Astrocyte (in vitro differentiated cells and primary cell): ENCODE data around the gene LARGE1. TPM values are rescaled to one million over a fixed set of nuclear protein-coding genes. Genes with fewer than 3 reads are reported as not detected.

Experiments used
- DNase-seq: peaks from one replicate; pipeline ENCODE4 v3.0.0-alpha.2; 2010; ENCODE audit warnings: low read depth
- FAIRE-seq: peaks from 2 replicates; lab custom pipeline; 2011; peaks lifted over from hg19 to GRCh38; lab: Jason Lieb, UNC
- H2AFZ ChIP-seq: 2 replicates; pipeline ENCODE4 v1.6.0; 2012; ENCODE audit warnings: low read depth, low read length, inconsistent platforms
- H3K27ac ChIP-seq: 2 replicates; pipeline ENCODE4 v1.5.1; 2011; ENCODE audit warnings: low read depth, low read length, inconsistent platforms
- H3K27me3 ChIP-seq: 2 replicates; pipeline ENCODE4 v1.6.0; 2011; ENCODE audit warnings: low read length, inconsistent platforms; ENCODE audit not compliant: insufficient read depth
- H3K36me3 ChIP-seq: 2 replicates; pipeline ENCODE4 v1.5.1; 2011; ENCODE audit warnings: low read length, inconsistent platforms; ENCODE audit not compliant: insufficient read depth
- H3K4me1 ChIP-seq: 2 replicates; pipeline ENCODE4 v1.5.1; 2011; ENCODE audit warnings: low read length, inconsistent platforms; ENCODE audit not compliant: insufficient read depth
- H3K4me2 ChIP-seq: 2 replicates; pipeline ENCODE4 v1.6.0; 2012; ENCODE audit warnings: low read length, inconsistent platforms
- H3K4me3 ChIP-seq: 2 replicates; pipeline ENCODE4 v1.5.1; 2011; ENCODE audit warnings: low read depth, mild to moderate bottlenecking, low read length, inconsistent platforms; ENCODE audit not compliant: insufficient read depth
- H3K79me2 ChIP-seq: 2 replicates; pipeline ENCODE4 v1.6.0; 2012; ENCODE audit warnings: mild to moderate bottlenecking, low read length, inconsistent platforms; ENCODE audit not compliant: insufficient read depth
- H3K9ac ChIP-seq: 2 replicates; pipeline ENCODE4 v1.6.0; 2012; ENCODE audit warnings: mild to moderate bottlenecking, low read length, inconsistent platforms
- H3K9me3 ChIP-seq: 2 replicates; pipeline ENCODE4 v1.5.1; 2012; ENCODE audit warnings: low read depth, mild to moderate bottlenecking, low read length, inconsistent platforms; ENCODE audit not compliant: insufficient read depth
- H4K20me1 ChIP-seq: 2 replicates; pipeline ENCODE4 v1.6.0; 2012; ENCODE audit warnings: low read length, inconsistent platforms; ENCODE audit not compliant: insufficient read depth
- H3K27ac Mint-ChIP-seq: one replicate; pipeline ENCODE4 v1.8.0; 2021; ENCODE audit warnings: mild to moderate bottlenecking, mixed read lengths; ENCODE audit not compliant: unreplicated experiment
- H3K27me3 Mint-ChIP-seq: one replicate; pipeline ENCODE4 v1.8.0; 2021; ENCODE audit warnings: low read depth, mixed read lengths; ENCODE audit not compliant: unreplicated experiment
- H3K36me3 Mint-ChIP-seq: one replicate; pipeline ENCODE4 v1.8.0; 2021; ENCODE audit warnings: low read depth, mixed read lengths; ENCODE audit not compliant: unreplicated experiment
- H3K4me1 Mint-ChIP-seq: one replicate; pipeline ENCODE4 v1.8.0; 2021; ENCODE audit warnings: low read depth, mixed read lengths; ENCODE audit not compliant: unreplicated experiment
- H3K4me3 Mint-ChIP-seq: one replicate; pipeline ENCODE4 v1.8.0; 2021; ENCODE audit warnings: mild to moderate bottlenecking, moderate library complexity, mixed read lengths; ENCODE audit not compliant: unreplicated experiment
- H3K9me3 Mint-ChIP-seq: one replicate; pipeline ENCODE4 v1.8.0; 2021; ENCODE audit warnings: mild to moderate bottlenecking, mixed read lengths; ENCODE audit not compliant: unreplicated experiment
- CTCF ChIP-seq: IDR thresholded peaks from 2 replicates; pipeline ENCODE4 v1.5.1; 2011; ENCODE audit warnings: low read depth, mild to moderate bottlenecking, inconsistent platforms, low read length, moderate library complexity; ENCODE audit not compliant: insufficient read depth
- EZH2 ChIP-seq: IDR thresholded peaks from 2 replicates; pipeline ENCODE4 v1.6.1; 2012; ENCODE audit warnings: mild to moderate bottlenecking, low read length, inconsistent platforms; ENCODE audit not compliant: insufficient read depth
- total RNA-seq: library from RNA; stranded (reverse); gene quantifications from 2 replicates; pipeline ENCODE4 v1.2.1, GENCODE V29; 2021

LARGE1 gene
- total RNA-seq, 1 donor from 2014 or later, result 92.6 TPM

GRCh38 chr22:33909075-33909458 is 11.2 kb downstream of the LARGE1 start:
- H3K36me3 Mint-ChIP-seq, result peaks cover 19% of the 10 kb centered on the region
- TF ChIP-seq EZH2 (no peak), CTCF (no peak)
- Histone ChIP-seq H3K36me3 (no peaks in the 10 kb centered on the region), H2AFZ (no peak overlapping the region), H4K20me1 (peaks cover 24% of the 10 kb centered on the region), H3K4me2 (peak overlapping the region; percentile 38), H3K27ac (no peak overlapping the region), H3K4me1 (peaks cover 7% of the 10 kb centered on the region), H3K9ac (no peak overlapping the region), H3K4me3 (no peak overlapping the region), H3K79me2 (peaks cover 32% of the 10 kb centered on the region), H3K9me3 (no peaks in the 10 kb centered on the region), H3K27me3 (no peaks in the 10 kb centered on the region)
- peak overlapping the region; percentile 48 for H3K27ac Mint-ChIP-seq
- H3K4me3 Mint-ChIP-seq, result peak overlapping the region; percentile 23
- peaks cover 27% of the 10 kb centered on the region for H3K4me1 Mint-ChIP-seq
- H3K27me3 Mint-ChIP-seq, result no peaks in the 10 kb centered on the region
- H3K9me3 Mint-ChIP-seq, result peaks cover 2% of the 10 kb centered on the region
- DNase-seq, result peak; percentile 78
- no peak for FAIRE-seq

GRCh38 chr22:33908171-33909074 is 11.9 kb downstream of the LARGE1 start:
- Histone ChIP-seq H3K27ac (no peak overlapping the region), H4K20me1 (peaks cover 21% of the 10 kb centered on the region), H2AFZ (no peak overlapping the region), H3K4me3 (no peak overlapping the region), H3K4me1 (peaks cover 7% of the 10 kb centered on the region), H3K9me3 (no peaks in the 10 kb centered on the region), H3K4me2 (peak overlapping the region; percentile 38), H3K27me3 (no peaks in the 10 kb centered on the region), H3K79me2 (peaks cover 30% of the 10 kb centered on the region), H3K36me3 (no peaks in the 10 kb centered on the region), H3K9ac (no peak overlapping the region)
- H3K36me3 Mint-ChIP-seq, result peaks cover 19% of the 10 kb centered on the region
- H3K4me3 Mint-ChIP-seq, result no peak overlapping the region
- H3K4me1 Mint-ChIP-seq, result peaks cover 27% of the 10 kb centered on the region
- DNase-seq (no peak), FAIRE-seq (no peak)
- peaks cover 2% of the 10 kb centered on the region for H3K9me3 Mint-ChIP-seq
- H3K27me3 Mint-ChIP-seq, result no peaks in the 10 kb centered on the region
- no peak overlapping the region for H3K27ac Mint-ChIP-seq
- TF ChIP-seq CTCF (no peak), EZH2 (no peak)

- Mint-ChIP-seq H3K27me3 (no peaks in the 10 kb centered on the region), H3K27ac (no peak overlapping the region), H3K4me1 (peaks cover 27% of the 10 kb centered on the region), H3K36me3 (peaks cover 18% of the 10 kb centered on the region), H3K9me3 (peaks cover 2% of the 10 kb centered on the region), H3K4me3 (no peak overlapping the region)
- Histone ChIP-seq H3K4me1 (peaks cover 7% of the 10 kb centered on the region), H3K27ac (no peak overlapping the region), H2AFZ (no peak overlapping the region), H3K36me3 (no peaks in the 10 kb centered on the region), H3K4me2 (no peak overlapping the region), H3K9me3 (no peaks in the 10 kb centered on the region), H3K27me3 (no peaks in the 10 kb centered on the region), H3K9ac (no peak overlapping the region), H3K4me3 (no peak overlapping the region), H4K20me1 (peaks cover 21% of the 10 kb centered on the region), H3K79me2 (peaks cover 34% of the 10 kb centered on the region)
- DNase-seq (no peak), FAIRE-seq (no peak)
- no peak for TF ChIP-seq EZH2
- TF ChIP-seq CTCF, result no peak
These were observed 13.3 kb downstream of the LARGE1 start for GRCh38 chr22:33906954-33907353.
